Mesothelial cell of epicardium (in vitro differentiated cells): ENCODE data around the gene LRRC28. TPM values are rescaled to one million over a fixed set of nuclear protein-coding genes. Genes with fewer than 3 reads are reported as not detected.

Experiments
- DNase-seq, 2 experiments: peaks; one replicate each; pipeline ENCODE4 v3.0.0; 2021; ENCODE audit warnings: low spot score in 2 of 2; ENCODE audit not compliant: unreplicated experiment in 2 of 2
- H3K27ac Mint-ChIP-seq: 2 replicates; pipeline ENCODE4 v1.8.0; 2021; ENCODE audit warnings: mixed read lengths
- H3K27me3 Mint-ChIP-seq: 2 replicates; pipeline ENCODE4 v1.8.0; 2021; ENCODE audit warnings: low read depth, mixed read lengths
- H3K36me3 Mint-ChIP-seq: 2 replicates; pipeline ENCODE4 v1.8.0; 2021; ENCODE audit warnings: mixed read lengths
- H3K4me1 Mint-ChIP-seq: 2 replicates; pipeline ENCODE4 v1.8.0; 2021; ENCODE audit warnings: mixed read lengths
- H3K4me3 Mint-ChIP-seq: 2 replicates; pipeline ENCODE4 v1.8.0; 2021; ENCODE audit warnings: mild to moderate bottlenecking, moderate library complexity, mixed read lengths
- H3K9me3 Mint-ChIP-seq: 2 replicates; pipeline ENCODE4 v1.8.0; 2021; ENCODE audit warnings: mixed read lengths
- CTCF ChIP-seq: fragments of 200-600 bp; sonication (generic); IDR thresholded peaks from one replicate; pipeline ENCODE4 v1.5.0; 2021; ENCODE audit warnings: antibody characterized with exemption; ENCODE audit not compliant: unreplicated experiment
- total RNA-seq: library from RNA; stranded (reverse); gene quantifications from 3 replicates; pipeline ENCODE4 v1.2.1, GENCODE V29; 2021

The LRRC28 gene
- total RNA-seq, 1 donor from 2014 or later: 29.3 TPM

GRCh38 chr15:99427210-99427609 is 175.9 kb downstream of the LRRC28 start:
- DNase-seq: no peak
- no peak for TF ChIP-seq CTCF
- Mint-ChIP-seq H3K9me3 (peaks cover 5% of the 10 kb centered on the region), H3K27ac (no peak overlapping the region), H3K4me1 (peaks cover 13% of the 10 kb centered on the region), H3K27me3 (no peaks in the 10 kb centered on the region), H3K36me3 (no peaks in the 10 kb centered on the region), H3K4me3 (no peak overlapping the region)

- no peaks in the 10 kb centered on the region for H3K36me3 Mint-ChIP-seq
- no peak overlapping the region for H3K4me3 Mint-ChIP-seq
- no peak for TF ChIP-seq CTCF
- peaks cover under 1% of the 10 kb centered on the region for H3K9me3 Mint-ChIP-seq
- H3K27ac Mint-ChIP-seq: no peak overlapping the region
- H3K27me3 Mint-ChIP-seq: no peaks in the 10 kb centered on the region
- H3K4me1 Mint-ChIP-seq: peaks cover 13% of the 10 kb centered on the region
- no peak for DNase-seq
Measured at GRCh38 chr15:99427668-99428361, 176.5 kb downstream of the LRRC28 start.

GRCh38 chr15:99429681-99430081 is 178.4 kb downstream of the LRRC28 start:
- peaks cover 13% of the 10 kb centered on the region for H3K4me1 Mint-ChIP-seq
- H3K9me3 Mint-ChIP-seq: no peaks in the 10 kb centered on the region
- H3K27ac Mint-ChIP-seq: no peak overlapping the region
- no peaks in the 10 kb centered on the region for H3K36me3 Mint-ChIP-seq
- DNase-seq: no peak
- no peak overlapping the region for H3K4me3 Mint-ChIP-seq
- no peak for TF ChIP-seq CTCF
- no peaks in the 10 kb centered on the region for H3K27me3 Mint-ChIP-seq

- Mint-ChIP-seq H3K27me3 (no peaks in the 10 kb centered on the region), H3K9me3 (no peaks in the 10 kb centered on the region), H3K36me3 (no peaks in the 10 kb centered on the region), H3K4me3 (no peak overlapping the region), H3K4me1 (peaks cover 19% of the 10 kb centered on the region), H3K27ac (no peak overlapping the region)
- TF ChIP-seq CTCF: no peak
- no peak for DNase-seq
Measured at GRCh38 chr15:99430881-99431401, 179.7 kb downstream of the LRRC28 start.

GRCh38 chr15:99431661-99432091 is 180.4 kb downstream of the LRRC28 start:
- no peak overlapping the region for H3K4me3 Mint-ChIP-seq
- DNase-seq: no peak

More at GRCh38 chr15:99431661-99432091, 180.4 kb downstream of the LRRC28 start:
- Mint-ChIP-seq H3K4me1 (peaks cover 14% of the 10 kb centered on the region), H3K9me3 (no peaks in the 10 kb centered on the region), H3K27me3 (no peaks in the 10 kb centered on the region), H3K36me3 (no peaks in the 10 kb centered on the region), H3K27ac (no peak overlapping the region)
- TF ChIP-seq CTCF: no peak
